HEK293 (cell line): ENCODE data around the gene RABGGTA.

Source experiments
- ATF2 ChIP-seq: fragments of 450-650 bp; formaldehyde crosslinking; IDR thresholded peaks from 2 replicates; pipeline ENCODE4 v1.5.1; 2016; ENCODE audit warnings: missing biosample characterization, missing genetic modification characterization, low read depth
- CTCF ChIP-seq: fragments of 450-650 bp; formaldehyde crosslinking; IDR thresholded peaks from 2 replicates; pipeline ENCODE4 v1.5.1; 2016; ENCODE audit warnings: missing biosample characterization, missing genetic modification characterization
- GLI2 ChIP-seq: fragments of 450-650 bp; formaldehyde crosslinking; IDR thresholded peaks from 2 replicates; pipeline ENCODE4; 2017; ENCODE audit warnings: missing biosample characterization, missing genetic modification characterization, low read depth, borderline replicate concordance
- KLF9 ChIP-seq: fragments of 450-650 bp; formaldehyde crosslinking; IDR thresholded peaks from 2 replicates; pipeline ENCODE4 v1.5.1; 2016; ENCODE audit warnings: missing biosample characterization, missing genetic modification characterization, low read depth
- PRDM10 ChIP-seq: fragments of 450-650 bp; formaldehyde crosslinking; IDR thresholded peaks from 2 replicates; pipeline ENCODE4 v1.5.1; 2016; ENCODE audit warnings: missing biosample characterization, missing genetic modification characterization
- REST ChIP-seq: fragments of 450-650 bp; formaldehyde crosslinking; IDR thresholded peaks from 2 replicates; pipeline ENCODE4 v1.5.1; 2016; ENCODE audit warnings: missing biosample characterization, missing genetic modification characterization
- TCF7L2 ChIP-seq: IDR thresholded peaks from 2 replicates; pipeline ENCODE4 v1.6.1; 2011; ENCODE audit warnings: low read depth, mild to moderate bottlenecking, inconsistent platforms, low read length, moderate library complexity, borderline replicate concordance
- YY1 ChIP-seq: fragments of 450-650 bp; formaldehyde crosslinking; IDR thresholded peaks from 2 replicates; pipeline ENCODE4 v1.5.1; 2018; ENCODE audit warnings: missing biosample characterization, missing genetic modification characterization
- ZNF394 ChIP-seq: fragments of 450-650 bp; formaldehyde crosslinking; IDR thresholded peaks from 2 replicates; pipeline ENCODE4 v1.5.1; 2016; ENCODE audit warnings: missing biosample characterization, missing genetic modification characterization, mild to moderate bottlenecking, moderate library complexity, borderline replicate concordance
- ZNF558 ChIP-seq: fragments of 450-650 bp; formaldehyde crosslinking; IDR thresholded peaks from 2 replicates; pipeline ENCODE4 v1.5.1; 2016; ENCODE audit warnings: missing biosample characterization, missing genetic modification characterization
- ZNF624 ChIP-seq: fragments of 450-650 bp; formaldehyde crosslinking; IDR thresholded peaks from 2 replicates; pipeline ENCODE4 v1.5.1; 2017; ENCODE audit warnings: missing biosample characterization, missing genetic modification characterization
- ZSCAN18 ChIP-seq: fragments of 450-650 bp; formaldehyde crosslinking; IDR thresholded peaks from 2 replicates; pipeline ENCODE4 v1.5.1; 2016; ENCODE audit warnings: missing biosample characterization, missing genetic modification characterization
- ZSCAN23 ChIP-seq: fragments of 450-650 bp; formaldehyde crosslinking; IDR thresholded peaks from 2 replicates; pipeline ENCODE4 v1.5.1; 2016; ENCODE audit warnings: missing biosample characterization, missing genetic modification characterization

GRCh38 chr14:24269910-24270536 lies 1.4 kb downstream of the RABGGTA start:
- no peak for TF ChIP-seq CTCF (tag by site-specific recombination)
- no peak for TF ChIP-seq ATF2 (tag by site-specific recombination)
- TF ChIP-seq ZNF394 (tag by site-specific recombination), result no peak
- no peak for TF ChIP-seq ZSCAN23 (tag by site-specific recombination)
- no peak for TF ChIP-seq ZSCAN18
- no peak for TF ChIP-seq ZNF558 (tag by site-specific recombination)
- no peak for TF ChIP-seq GLI2 (tag by site-specific recombination)
- no peak for TF ChIP-seq KLF9 (tag by site-specific recombination)
- no peak for TF ChIP-seq TCF7L2
- TF ChIP-seq ZNF624 (tag by site-specific recombination), result no peak
- no peak for TF ChIP-seq REST (tag by site-specific recombination)
- no peak for TF ChIP-seq YY1 (tag by site-specific recombination)
- TF ChIP-seq PRDM10 (tag by site-specific recombination), result no peak
